ENCODE data around the gene PTGER4.

PTGER4 gene

DNA sequence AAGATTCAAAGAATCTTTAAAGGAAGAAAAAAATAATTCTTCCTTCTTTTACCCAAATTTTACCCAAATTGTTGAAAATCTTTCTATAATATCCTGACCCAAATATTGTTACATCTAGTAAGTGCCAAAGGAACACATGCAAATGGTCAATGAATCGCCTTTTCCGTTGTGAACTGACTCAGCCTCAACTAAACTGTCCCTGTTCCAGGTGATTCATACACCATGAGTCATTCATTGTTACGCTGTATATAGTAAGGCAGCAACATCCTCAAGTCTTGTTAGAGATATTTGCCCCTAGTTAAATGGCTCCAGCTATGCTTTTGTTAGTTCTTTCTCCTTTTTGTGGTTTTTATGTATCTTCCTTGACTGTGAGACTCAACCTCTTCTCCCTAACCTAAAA is 9.7 kb downstream of the PTGER4 start:
- no peaks in the 10 kb centered on the region for H3F3A ChIP-seq (ENCODE audit: control insufficient read depth, insufficient read depth)
- H3K9me3 ChIP-seq (ENCODE audit: control insufficient read depth, insufficient read depth, low read length) = no peaks in the 10 kb centered on the region
- no peak overlapping the region for H3K4me2 ChIP-seq (ENCODE audit: low read length)
- H3K79me2 ChIP-seq (ENCODE audit: control insufficient read depth, low read length) = no peaks in the 10 kb centered on the region
- H3K4me1 ChIP-seq (ENCODE audit: control insufficient read depth, low read length) = peaks cover 2% of the 10 kb centered on the region; the same call in 1 of the 2 replicates
- no peaks in the 10 kb centered on the region for H4K20me1 ChIP-seq (ENCODE audit: control insufficient read depth, insufficient read depth, low read depth, low read length)
- no peak for TF ChIP-seq EZH2phosphoT487 (IDR thresholded peaks at IDR 0.05; ENCODE audit: borderline replicate concordance, low read length)
- TF ChIP-seq, protein P1, sequence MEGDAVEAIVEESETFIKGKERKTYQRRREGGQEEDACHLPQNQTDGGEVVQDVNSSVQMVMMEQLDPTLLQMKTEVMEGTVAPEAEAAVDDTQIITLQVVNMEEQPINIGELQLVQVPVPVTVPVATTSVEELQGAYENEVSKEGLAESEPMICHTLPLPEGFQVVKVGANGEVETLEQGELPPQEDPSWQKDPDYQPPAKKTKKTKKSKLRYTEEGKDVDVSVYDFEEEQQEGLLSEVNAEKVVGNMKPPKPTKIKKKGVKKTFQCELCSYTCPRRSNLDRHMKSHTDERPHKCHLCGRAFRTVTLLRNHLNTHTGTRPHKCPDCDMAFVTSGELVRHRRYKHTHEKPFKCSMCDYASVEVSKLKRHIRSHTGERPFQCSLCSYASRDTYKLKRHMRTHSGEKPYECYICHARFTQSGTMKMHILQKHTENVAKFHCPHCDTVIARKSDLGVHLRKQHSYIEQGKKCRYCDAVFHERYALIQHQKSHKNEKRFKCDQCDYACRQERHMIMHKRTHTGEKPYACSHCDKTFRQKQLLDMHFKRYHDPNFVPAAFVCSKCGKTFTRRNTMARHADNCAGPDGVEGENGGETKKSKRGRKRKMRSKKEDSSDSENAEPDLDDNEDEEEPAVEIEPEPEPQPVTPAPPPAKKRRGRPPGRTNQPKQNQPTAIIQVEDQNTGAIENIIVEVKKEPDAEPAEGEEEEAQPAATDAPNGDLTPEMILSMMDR (IDR thresholded peaks at IDR 0.05; ENCODE audit: low read depth, low read length, poor library complexity, severe bottlenecking) = no peak
- no peak overlapping the region for H3K27ac ChIP-seq (ENCODE audit: low read depth, low read length)
- no peaks in the 10 kb centered on the region for H3K9me2 ChIP-seq (replicated peaks; ENCODE audit: control insufficient read depth, low read length)
- no peaks in the 10 kb centered on the region for H3K36me3 ChIP-seq (ENCODE audit: control insufficient read depth, low read length)
- H3K27me3 ChIP-seq (ENCODE audit: control insufficient read depth, low read length) = no peaks in the 10 kb centered on the region
- H3K4me3 ChIP-seq (ENCODE audit: low read length) = no peak overlapping the region

DNA sequence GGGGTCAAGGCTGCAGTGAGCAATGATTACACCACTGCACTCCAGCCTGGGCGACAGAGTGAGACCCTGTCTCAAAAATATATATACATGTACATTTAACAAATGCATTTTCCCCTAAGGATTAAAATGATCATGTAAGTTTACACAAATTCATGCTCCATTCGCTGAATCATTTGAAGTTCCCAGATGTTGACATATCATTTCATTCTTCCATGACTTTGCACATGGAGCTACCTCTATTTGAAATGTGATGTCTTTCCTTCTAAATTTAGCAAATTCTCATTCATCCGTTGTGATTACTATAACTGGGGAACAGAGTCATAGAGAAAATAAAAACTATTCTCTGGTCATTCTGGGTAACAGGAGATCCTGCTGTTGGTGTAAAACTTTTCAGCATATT is 10.6 kb downstream of the PTGER4 start:
- no peaks in the 10 kb centered on the region for H3K27me3 ChIP-seq (ENCODE audit: control insufficient read depth, low read length)
- H3F3A ChIP-seq (ENCODE audit: control insufficient read depth, insufficient read depth) = no peaks in the 10 kb centered on the region
- H3K79me2 ChIP-seq (ENCODE audit: control insufficient read depth, low read length) = no peaks in the 10 kb centered on the region
- no peaks in the 10 kb centered on the region for H3K9me3 ChIP-seq (ENCODE audit: control insufficient read depth, insufficient read depth, low read length)
- no peak overlapping the region for H3K27ac ChIP-seq (ENCODE audit: low read depth, low read length)
- no peaks in the 10 kb centered on the region for H3K36me3 ChIP-seq (ENCODE audit: control insufficient read depth, low read length)
- TF ChIP-seq, protein P1 (IDR thresholded peaks at IDR 0.05; ENCODE audit: low read depth, low read length, poor library complexity, severe bottlenecking) = no peak
- no peak for TF ChIP-seq EZH2phosphoT487 (IDR thresholded peaks at IDR 0.05; ENCODE audit: borderline replicate concordance, low read length)
- no peaks in the 10 kb centered on the region for H4K20me1 ChIP-seq (ENCODE audit: control insufficient read depth, insufficient read depth, low read depth, low read length)
- no peak overlapping the region for H3K4me3 ChIP-seq (ENCODE audit: low read length)
- no peak overlapping the region for H3K4me2 ChIP-seq (ENCODE audit: low read length)
- H3K9me2 ChIP-seq (replicated peaks; ENCODE audit: control insufficient read depth, low read length) = no peaks in the 10 kb centered on the region
- peaks cover 2% of the 10 kb centered on the region; the same call in 1 of the 2 replicates for H3K4me1 ChIP-seq (ENCODE audit: control insufficient read depth, low read length)

DNA sequence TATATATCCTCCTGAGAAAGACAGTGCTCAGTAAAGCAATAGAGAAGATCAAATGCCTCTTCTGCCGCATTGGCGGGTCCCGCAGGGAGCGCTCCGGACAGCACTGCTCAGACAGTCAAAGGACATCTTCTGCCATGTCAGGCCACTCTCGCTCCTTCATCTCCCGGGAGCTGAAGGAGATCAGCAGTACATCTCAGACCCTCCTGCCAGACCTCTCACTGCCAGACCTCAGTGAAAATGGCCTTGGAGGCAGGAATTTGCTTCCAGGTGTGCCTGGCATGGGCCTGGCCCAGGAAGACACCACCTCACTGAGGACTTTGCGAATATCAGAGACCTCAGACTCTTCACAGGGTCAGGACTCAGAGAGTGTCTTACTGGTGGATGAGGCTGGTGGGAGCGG is 12.2 kb downstream of the PTGER4 start:
- no peak overlapping the region for H3K4me3 ChIP-seq (ENCODE audit: low read length)
- no peaks in the 10 kb centered on the region for H3K9me2 ChIP-seq (replicated peaks; ENCODE audit: control insufficient read depth, low read length)
- no peaks in the 10 kb centered on the region for H3K36me3 ChIP-seq (ENCODE audit: control insufficient read depth, low read length)
- no peak for TF ChIP-seq EZH2phosphoT487 (IDR thresholded peaks at IDR 0.05; ENCODE audit: borderline replicate concordance, low read length)
- TF ChIP-seq, protein P1 (IDR thresholded peaks at IDR 0.05; ENCODE audit: low read depth, low read length, poor library complexity, severe bottlenecking) = no peak
- no peaks in the 10 kb centered on the region for H4K20me1 ChIP-seq (ENCODE audit: control insufficient read depth, insufficient read depth, low read depth, low read length)
- no peaks in the 10 kb centered on the region for H3F3A ChIP-seq (ENCODE audit: control insufficient read depth, insufficient read depth)
- H3K4me2 ChIP-seq (ENCODE audit: low read length) = no peak overlapping the region
- no peaks in the 10 kb centered on the region for H3K27me3 ChIP-seq (ENCODE audit: control insufficient read depth, low read length)
- H3K79me2 ChIP-seq (ENCODE audit: control insufficient read depth, low read length) = no peaks in the 10 kb centered on the region
- H3K27ac ChIP-seq (ENCODE audit: low read depth, low read length) = no peak overlapping the region
- H3K4me1 ChIP-seq (ENCODE audit: control insufficient read depth, low read length) = peaks cover 2% of the 10 kb centered on the region; the same call in 1 of the 2 replicates
- no peaks in the 10 kb centered on the region for H3K9me3 ChIP-seq (ENCODE audit: control insufficient read depth, insufficient read depth, low read length)
